Astrocyte (in vitro differentiated cells and primary cell): ENCODE measurements around the gene EFNB2. TPM values are rescaled to one million over a fixed set of nuclear protein-coding genes. Genes with fewer than 3 reads are reported as not detected.

Experiments
- DNase-seq: peaks from one replicate; pipeline ENCODE4 v3.0.0-alpha.2; 2010; ENCODE audit warnings: low read depth
- FAIRE-seq: peaks from 2 replicates; lab custom pipeline; 2011; peaks lifted over from hg19 to GRCh38; lab: Jason Lieb, UNC
- H2AFZ ChIP-seq: 2 replicates; pipeline ENCODE4 v1.6.0; 2012; ENCODE audit warnings: low read depth, low read length, inconsistent platforms
- H3K27ac ChIP-seq: 2 replicates; pipeline ENCODE4 v1.5.1; 2011; ENCODE audit warnings: low read depth, low read length, inconsistent platforms
- H3K27me3 ChIP-seq: 2 replicates; pipeline ENCODE4 v1.6.0; 2011; ENCODE audit warnings: low read length, inconsistent platforms; ENCODE audit not compliant: insufficient read depth
- H3K36me3 ChIP-seq: 2 replicates; pipeline ENCODE4 v1.5.1; 2011; ENCODE audit warnings: low read length, inconsistent platforms; ENCODE audit not compliant: insufficient read depth
- H3K4me1 ChIP-seq: 2 replicates; pipeline ENCODE4 v1.5.1; 2011; ENCODE audit warnings: low read length, inconsistent platforms; ENCODE audit not compliant: insufficient read depth
- H3K4me2 ChIP-seq: 2 replicates; pipeline ENCODE4 v1.6.0; 2012; ENCODE audit warnings: low read length, inconsistent platforms
- H3K4me3 ChIP-seq: 2 replicates; pipeline ENCODE4 v1.5.1; 2011; ENCODE audit warnings: low read depth, mild to moderate bottlenecking, low read length, inconsistent platforms; ENCODE audit not compliant: insufficient read depth
- H3K79me2 ChIP-seq: 2 replicates; pipeline ENCODE4 v1.6.0; 2012; ENCODE audit warnings: mild to moderate bottlenecking, low read length, inconsistent platforms; ENCODE audit not compliant: insufficient read depth
- H3K9ac ChIP-seq: 2 replicates; pipeline ENCODE4 v1.6.0; 2012; ENCODE audit warnings: mild to moderate bottlenecking, low read length, inconsistent platforms
- H3K9me3 ChIP-seq: 2 replicates; pipeline ENCODE4 v1.5.1; 2012; ENCODE audit warnings: low read depth, mild to moderate bottlenecking, low read length, inconsistent platforms; ENCODE audit not compliant: insufficient read depth
- H4K20me1 ChIP-seq: 2 replicates; pipeline ENCODE4 v1.6.0; 2012; ENCODE audit warnings: low read length, inconsistent platforms; ENCODE audit not compliant: insufficient read depth
- H3K27ac Mint-ChIP-seq: one replicate; pipeline ENCODE4 v1.8.0; 2021; ENCODE audit warnings: mild to moderate bottlenecking, mixed read lengths; ENCODE audit not compliant: unreplicated experiment
- H3K27me3 Mint-ChIP-seq: one replicate; pipeline ENCODE4 v1.8.0; 2021; ENCODE audit warnings: low read depth, mixed read lengths; ENCODE audit not compliant: unreplicated experiment
- H3K36me3 Mint-ChIP-seq: one replicate; pipeline ENCODE4 v1.8.0; 2021; ENCODE audit warnings: low read depth, mixed read lengths; ENCODE audit not compliant: unreplicated experiment
- H3K4me1 Mint-ChIP-seq: one replicate; pipeline ENCODE4 v1.8.0; 2021; ENCODE audit warnings: low read depth, mixed read lengths; ENCODE audit not compliant: unreplicated experiment
- H3K4me3 Mint-ChIP-seq: one replicate; pipeline ENCODE4 v1.8.0; 2021; ENCODE audit warnings: mild to moderate bottlenecking, moderate library complexity, mixed read lengths; ENCODE audit not compliant: unreplicated experiment
- H3K9me3 Mint-ChIP-seq: one replicate; pipeline ENCODE4 v1.8.0; 2021; ENCODE audit warnings: mild to moderate bottlenecking, mixed read lengths; ENCODE audit not compliant: unreplicated experiment
- EZH2 ChIP-seq: IDR thresholded peaks from 2 replicates; pipeline ENCODE4 v1.6.1; 2012; ENCODE audit warnings: mild to moderate bottlenecking, low read length, inconsistent platforms; ENCODE audit not compliant: insufficient read depth
- total RNA-seq: library from RNA; stranded (reverse); gene quantifications from 2 replicates; pipeline ENCODE4 v1.2.1, GENCODE V29; 2021
- TF ChIP-seq, protein P1 (sequence below): IDR thresholded peaks from 2 replicates; pipeline ENCODE4 v1.5.1; 2011; ENCODE audit warnings: low read depth, mild to moderate bottlenecking, inconsistent platforms, low read length, moderate library complexity; ENCODE audit not compliant: insufficient read depth

Gene EFNB2
- total RNA-seq, 1 donor from 2014 or later, result 93.2 TPM

GRCh38 chr13:106537521-106537920, 2.1 kb upstream of the EFNB2 start:
- Histone ChIP-seq H3K9ac (no peak overlapping the region), H3K27me3 (no peaks in the 10 kb centered on the region), H3K27ac (no peak overlapping the region), H3K36me3 (peaks cover 13% of the 10 kb centered on the region), H3K4me3 (no peak overlapping the region), H3K4me1 (no peaks in the 10 kb centered on the region), H2AFZ (no peak overlapping the region), H3K4me2 (no peak overlapping the region), H4K20me1 (peaks cover 36% of the 10 kb centered on the region), H3K9me3 (no peaks in the 10 kb centered on the region), H3K79me2 (peaks cover 30% of the 10 kb centered on the region)
- FAIRE-seq, result no peak
- Mint-ChIP-seq H3K4me3 (no peak overlapping the region), H3K4me1 (no peaks in the 10 kb centered on the region), H3K9me3 (no peaks in the 10 kb centered on the region), H3K36me3 (no peaks in the 10 kb centered on the region), H3K27ac (no peak overlapping the region), H3K27me3 (no peaks in the 10 kb centered on the region)
- TF ChIP-seq, protein P1, sequence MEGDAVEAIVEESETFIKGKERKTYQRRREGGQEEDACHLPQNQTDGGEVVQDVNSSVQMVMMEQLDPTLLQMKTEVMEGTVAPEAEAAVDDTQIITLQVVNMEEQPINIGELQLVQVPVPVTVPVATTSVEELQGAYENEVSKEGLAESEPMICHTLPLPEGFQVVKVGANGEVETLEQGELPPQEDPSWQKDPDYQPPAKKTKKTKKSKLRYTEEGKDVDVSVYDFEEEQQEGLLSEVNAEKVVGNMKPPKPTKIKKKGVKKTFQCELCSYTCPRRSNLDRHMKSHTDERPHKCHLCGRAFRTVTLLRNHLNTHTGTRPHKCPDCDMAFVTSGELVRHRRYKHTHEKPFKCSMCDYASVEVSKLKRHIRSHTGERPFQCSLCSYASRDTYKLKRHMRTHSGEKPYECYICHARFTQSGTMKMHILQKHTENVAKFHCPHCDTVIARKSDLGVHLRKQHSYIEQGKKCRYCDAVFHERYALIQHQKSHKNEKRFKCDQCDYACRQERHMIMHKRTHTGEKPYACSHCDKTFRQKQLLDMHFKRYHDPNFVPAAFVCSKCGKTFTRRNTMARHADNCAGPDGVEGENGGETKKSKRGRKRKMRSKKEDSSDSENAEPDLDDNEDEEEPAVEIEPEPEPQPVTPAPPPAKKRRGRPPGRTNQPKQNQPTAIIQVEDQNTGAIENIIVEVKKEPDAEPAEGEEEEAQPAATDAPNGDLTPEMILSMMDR, result no peak
- TF ChIP-seq EZH2, result no peak
- no peak for DNase-seq

DNA sequence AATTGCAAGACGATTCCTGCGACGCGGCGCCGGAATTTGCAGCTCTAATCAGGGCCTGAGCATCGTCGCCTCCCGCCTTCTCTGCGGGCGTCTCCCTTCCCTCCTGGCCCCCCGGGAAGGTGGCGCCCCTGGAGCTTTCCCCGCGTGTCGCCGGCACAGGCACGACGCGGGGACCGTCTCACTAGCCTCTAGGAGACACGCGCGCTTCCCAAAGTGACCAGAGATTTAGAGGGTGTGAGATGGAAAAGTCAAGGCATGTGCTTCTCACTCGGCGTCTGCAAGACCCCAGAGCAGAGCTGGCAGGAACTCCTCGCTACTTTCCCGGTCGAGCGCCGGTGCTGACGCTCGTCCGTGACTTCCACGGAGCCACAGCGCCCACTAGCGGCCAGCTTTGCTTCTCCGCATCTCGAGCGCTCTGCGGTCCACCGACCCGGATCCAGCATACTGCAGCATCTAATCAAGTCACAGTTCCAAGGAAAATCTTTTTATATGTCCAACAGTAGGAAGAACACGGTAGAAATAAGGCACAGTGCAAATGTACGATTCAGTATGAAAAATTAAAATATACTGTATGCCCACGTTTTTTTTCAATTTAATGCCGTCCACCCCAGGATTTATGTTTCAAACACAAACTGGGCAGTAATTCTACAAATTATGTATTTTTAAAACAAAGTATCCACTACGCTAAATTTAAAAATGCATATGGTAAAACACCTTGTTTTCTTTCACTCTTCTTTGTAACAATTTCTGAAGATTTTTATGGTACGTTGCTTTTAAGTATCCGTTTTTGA, 977 bp upstream of the EFNB2 start:
- FAIRE-seq (no peak), DNase-seq (peak; percentile 71)
- no peaks in the 10 kb centered on the region for H3K27me3 ChIP-seq
- H3K36me3 ChIP-seq, result peaks cover 9% of the 10 kb centered on the region
- H3K4me1 ChIP-seq, result peaks cover 7% of the 10 kb centered on the region
- H3K27ac ChIP-seq, result peak overlapping the region; percentile 60
- Mint-ChIP-seq H3K4me3 (peak overlapping the region; percentile 86), H3K4me1 (peaks cover under 1% of the 10 kb centered on the region), H3K27me3 (no peaks in the 10 kb centered on the region), H3K27ac (peak overlapping the region; percentile 51), H3K36me3 (no peaks in the 10 kb centered on the region), H3K9me3 (no peaks in the 10 kb centered on the region)
- peak overlapping the region; percentile 74 for H3K4me3 ChIP-seq
- H3K9me3 ChIP-seq, result no peaks in the 10 kb centered on the region
- peaks cover 42% of the 10 kb centered on the region for H4K20me1 ChIP-seq
- peaks cover 41% of the 10 kb centered on the region for H3K79me2 ChIP-seq
- peak overlapping the region; percentile 99 for H3K4me2 ChIP-seq
- H3K9ac ChIP-seq, result peak overlapping the region; percentile 78
- TF ChIP-seq, protein P1, result peak; percentile 97
- no peak for TF ChIP-seq EZH2
- peak overlapping the region; percentile 72 for H2AFZ ChIP-seq
